Large intestine (tissue), 3 donors: ENCODE measurements around the gene CAMK1G. TPM values are rescaled to one million over a fixed set of nuclear protein-coding genes. Genes with fewer than 3 reads are reported as not detected.

Experiments used
- DNase-seq, 2 donors: peaks; one replicate each; pipeline versions ENCODE4 v3.0.0 to v3.0.0-alpha.2; 2013
- H3K27ac ChIP-seq: one replicate; pipeline ENCODE4 v1.5.1; 2013; ENCODE audit warnings: low read length
- H3K27me3 ChIP-seq: 2 replicates; pipeline ENCODE4 v1.6.1; 2013; ENCODE audit warnings: low read length; ENCODE audit not compliant: control insufficient read depth, insufficient read depth
- H3K36me3 ChIP-seq: 2 replicates; pipeline ENCODE4 v1.6.1; 2013; ENCODE audit warnings: low read length; ENCODE audit not compliant: control insufficient read depth, insufficient read depth
- H3K4me1 ChIP-seq: one replicate; pipeline ENCODE4 v1.6.1; 2013; ENCODE audit warnings: low read length; ENCODE audit not compliant: control insufficient read depth, insufficient read depth
- H3K4me3 ChIP-seq: one replicate; pipeline ENCODE4 v1.5.1; 2013; ENCODE audit warnings: low read length
- H3K9me3 ChIP-seq: one replicate; pipeline ENCODE4 v1.6.1; 2013; ENCODE audit warnings: mild to moderate bottlenecking, low read depth, low read length, moderate library complexity; ENCODE audit not compliant: control insufficient read depth
- WGBS: methylation state at CpG from one replicate; pipeline ENCODE4 v1.1.5; 2013; ENCODE audit warnings: low lambda C conversion rate; ENCODE audit not compliant: insufficient coverage; 5-methylcytosine and 5-hydroxymethylcytosine counted together
- polyA plus RNA-seq: library from polyadenylated mRNA; unstranded; fragments of 120-200 nt; gene quantifications from one replicate; pipeline ENCODE4 v1.2.1, GENCODE V29; 2013

The CAMK1G gene
- polyA plus RNA-seq, 1 donor, result 0.63 TPM

GRCh38 chr1:209565759-209566678 is 17.5 kb upstream of the CAMK1G start:
- no peak overlapping the region for H3K27ac ChIP-seq
- H3K9me3 ChIP-seq, result peaks cover 3% of the 10 kb centered on the region
- peak; percentile 68 to 75 for DNase-seq
- no CpG with 5 or more reads among the region's 15 CpGs for WGBS
- peaks cover 11% of the 10 kb centered on the region for H3K4me1 ChIP-seq
- peaks cover 10% of the 10 kb centered on the region for H3K27me3 ChIP-seq
- no peaks in the 10 kb centered on the region for H3K36me3 ChIP-seq
- no peak overlapping the region for H3K4me3 ChIP-seq

GRCh38 chr1:209567698-209568175 is 15.8 kb upstream of the CAMK1G start:
- DNase-seq, result no peak
- WGBS, result 67% methylated on average over 1 of the region's 1 CpG

GRCh38 chr1:209569455-209570207 is 13.9 kb upstream of the CAMK1G start:
- 2% methylated on average over 5 of the region's 9 CpGs for WGBS
- DNase-seq, result peak; percentile 59 to 68
- peaks cover 18% of the 10 kb centered on the region for H3K27me3 ChIP-seq
- H3K9me3 ChIP-seq, result no peaks in the 10 kb centered on the region
- H3K4me1 ChIP-seq, result peaks cover 10% of the 10 kb centered on the region
- H3K4me3 ChIP-seq, result no peak overlapping the region
- no peak overlapping the region for H3K27ac ChIP-seq
- H3K36me3 ChIP-seq, result no peaks in the 10 kb centered on the region

More at GRCh38 chr1:209567698-209568175, 15.8 kb upstream of the CAMK1G start:
- peaks cover 11% of the 10 kb centered on the region for H3K4me1 ChIP-seq
- no peak overlapping the region for H3K4me3 ChIP-seq
- H3K36me3 ChIP-seq, result no peaks in the 10 kb centered on the region
- H3K9me3 ChIP-seq, result peaks cover 3% of the 10 kb centered on the region
- peaks cover 12% of the 10 kb centered on the region for H3K27me3 ChIP-seq
- H3K27ac ChIP-seq, result no peak overlapping the region

- Histone ChIP-seq H3K27ac (no peak overlapping the region), H3K9me3 (no peaks in the 10 kb centered on the region), H3K36me3 (no peaks in the 10 kb centered on the region), H3K4me1 (peaks cover 3% of the 10 kb centered on the region), H3K27me3 (peaks cover 28% of the 10 kb centered on the region), H3K4me3 (no peak overlapping the region)
- 100% methylated on average over 1 of the region's 3 CpGs for WGBS
- DNase-seq, result no peak
These were observed 12.8 kb upstream of the CAMK1G start for GRCh38 chr1:209570743-209571142.

- no peaks in the 10 kb centered on the region for H3K9me3 ChIP-seq
- WGBS, result no CpG with 5 or more reads among the region's 12 CpGs
- peaks cover 21% of the 10 kb centered on the region for H3K27me3 ChIP-seq
- no peak overlapping the region for H3K27ac ChIP-seq
- peak; percentile 54 to 64 for DNase-seq
- H3K4me1 ChIP-seq, result no peaks in the 10 kb centered on the region
- no peaks in the 10 kb centered on the region for H3K36me3 ChIP-seq
- H3K4me3 ChIP-seq, result no peak overlapping the region
These were observed 6.9 kb upstream of the CAMK1G start for GRCh38 chr1:209576392-209577197.

- peaks cover 27% of the 10 kb centered on the region for H3K27me3 ChIP-seq
These were observed 6.2 kb upstream of the CAMK1G start for GRCh38 chr1:209577346-209577745.

GRCh38 chr1:209580577-209580976 is 2.9 kb upstream of the CAMK1G start:
- H3K27ac ChIP-seq, result no peak overlapping the region
- H3K4me3 ChIP-seq, result no peak overlapping the region
- no peak for DNase-seq
- WGBS, result no CpG with 5 or more reads among the region's 2 CpGs
- H3K9me3 ChIP-seq, result no peaks in the 10 kb centered on the region
- peaks cover 44% of the 10 kb centered on the region for H3K27me3 ChIP-seq
- no peaks in the 10 kb centered on the region for H3K4me1 ChIP-seq
- H3K36me3 ChIP-seq, result no peaks in the 10 kb centered on the region

More at GRCh38 chr1:209577346-209577745, 6.2 kb upstream of the CAMK1G start:
- DNase-seq, result no peak
- H3K4me1 ChIP-seq, result no peaks in the 10 kb centered on the region
- H3K4me3 ChIP-seq, result no peak overlapping the region
- no peaks in the 10 kb centered on the region for H3K36me3 ChIP-seq
- 93% methylated on average over 2 of the region's 3 CpGs for WGBS
- H3K9me3 ChIP-seq, result no peaks in the 10 kb centered on the region
- H3K27ac ChIP-seq, result no peak overlapping the region

- no CpG with 5 or more reads among the region's 13 CpGs for WGBS
- no peak overlapping the region for H3K4me3 ChIP-seq
- peaks cover 48% of the 10 kb centered on the region for H3K27me3 ChIP-seq
These were observed 738 bp downstream of the CAMK1G start for GRCh38 chr1:209584231-209584672.

GRCh38 chr1:209585197-209585596 is 1.7 kb downstream of the CAMK1G start:
- Histone ChIP-seq H3K27ac (no peak overlapping the region), H3K4me3 (no peak overlapping the region), H3K36me3 (no peaks in the 10 kb centered on the region), H3K27me3 (peaks cover 48% of the 10 kb centered on the region), H3K4me1 (peaks cover 8% of the 10 kb centered on the region), H3K9me3 (no peaks in the 10 kb centered on the region)
- WGBS, result no CpG with 5 or more reads among the region's 5 CpGs
- no peak for DNase-seq

More at GRCh38 chr1:209584231-209584672, 738 bp downstream of the CAMK1G start:
- H3K9me3 ChIP-seq, result no peaks in the 10 kb centered on the region
- H3K27ac ChIP-seq, result no peak overlapping the region
- H3K4me1 ChIP-seq, result peaks cover 8% of the 10 kb centered on the region
- H3K36me3 ChIP-seq, result no peaks in the 10 kb centered on the region
- no peak for DNase-seq
